A673 (cell line): ENCODE data around the gene BEND3. TPM values are rescaled to one million over a fixed set of nuclear protein-coding genes. Genes with fewer than 3 reads are reported as not detected.

Experiments used
- BruUV-seq: library from RNA; stranded (reverse); fragments of 400-500 nt; replicated peaks from 2 replicates; lab custom pipeline; 2021; lab: Mats Ljungman, UMichigan
- CTCF ChIA-PET: fragments of 300-600 bp; sonication (Branson Sonifier 250); formaldehyde crosslinking; loops from one replicate; lab custom pipeline; 2022; ENCODE audit warnings: antibody characterized with exemption; lab: Charles Lee
- POLR2A ChIA-PET: fragments of 300-600 bp; sonication (Branson Sonifier 250); formaldehyde crosslinking; loops from one replicate; lab custom pipeline; 2022; ENCODE audit warnings: antibody characterized with exemption; ENCODE audit not compliant: low non-redundant PET; lab: Charles Lee
- DNase-seq: peaks from one replicate; pipeline ENCODE4 v3.0.0-alpha.2; 2015; ENCODE audit warnings: low spot score
- H3K27ac ChIP-seq: fragments of 200-600 bp; sonication (generic); 2 replicates; pipeline ENCODE4 v1.5.1; 2016; ENCODE audit warnings: mixed run types, low read depth, mild to moderate bottlenecking, mixed read lengths, antibody characterized with exemption, low read length; ENCODE audit not compliant: poor library complexity, severe bottlenecking
- H3K27me3 ChIP-seq: fragments of 200-600 bp; sonication (generic); replicated peaks from 2 replicates; pipeline ENCODE4 v1.6.1; 2017; ENCODE audit warnings: mixed run types, low read depth, mild to moderate bottlenecking, mixed read lengths, antibody characterized with exemption, low read length; ENCODE audit not compliant: insufficient read depth, poor library complexity
- H3K36me3 ChIP-seq: fragments of 200-600 bp; sonication (generic); 2 replicates; pipeline ENCODE4 v1.6.1; 2016; ENCODE audit warnings: mixed run types, mild to moderate bottlenecking, mixed read lengths, antibody characterized with exemption, low read length; ENCODE audit not compliant: insufficient read depth, poor library complexity, severe bottlenecking
- H3K4me1 ChIP-seq: fragments of 200-600 bp; sonication (generic); 2 replicates; pipeline ENCODE4 v1.6.1; 2017; ENCODE audit warnings: mixed run types, mild to moderate bottlenecking, mixed read lengths, antibody characterized with exemption, low read length; ENCODE audit not compliant: insufficient read depth, poor library complexity, severe bottlenecking
- H3K4me3 ChIP-seq: fragments of 200-600 bp; sonication (generic); 2 replicates; pipeline ENCODE4 v1.5.1; 2016; ENCODE audit warnings: low read depth, mixed run types, mild to moderate bottlenecking, mixed read lengths, low read length; ENCODE audit not compliant: poor library complexity, severe bottlenecking
- H3K9me3 ChIP-seq: fragments of 200-600 bp; sonication (generic); 2 replicates; pipeline ENCODE4 v1.6.1; 2016; ENCODE audit warnings: mixed run types, low read depth, mild to moderate bottlenecking, mixed read lengths, antibody characterized with exemption, low read length; ENCODE audit not compliant: poor library complexity, severe bottlenecking
- CTCF ChIP-seq: fragments of 300-800, 200-600 bp; sonication (generic); conservative IDR thresholded peaks from 2 replicates; pipeline ENCODE4 v1.5.1; 2017; ENCODE audit warnings: low read depth, mild to moderate bottlenecking, antibody characterized with exemption, low read length, moderate library complexity, mixed read lengths
- EZH2 ChIP-seq: fragments of 200-600 bp; sonication (generic); IDR thresholded peaks from 2 replicates; pipeline ENCODE4 v1.6.1; 2017; ENCODE audit warnings: borderline replicate concordance, low read depth, mild to moderate bottlenecking, mixed read lengths, antibody characterized with exemption, low read length; ENCODE audit not compliant: poor library complexity, severe bottlenecking
- intact Hi-C: fragments of 100-400 bp; cut with micrococcal nuclease; formaldehyde crosslinking; loops from one replicate; pipeline ENCODE4 v1.10.0; 2022; ENCODE audit not compliant: unreplicated experiment
- total RNA-seq: library from RNA; stranded (reverse); gene quantifications from 2 replicates; pipeline ENCODE4 v1.2.3, GENCODE V29; 2021

Gene BEND3
- total RNA-seq, 1 experiment from 2014 or later: 10.9 TPM

- no peak for TF ChIP-seq CTCF
- TF ChIP-seq EZH2: no peak
- Histone ChIP-seq H3K4me3 (no peak overlapping the region), H3K27me3 (no peaks in the 10 kb centered on the region), H3K4me1 (no peaks in the 10 kb centered on the region), H3K9me3 (no peaks in the 10 kb centered on the region), H3K36me3 (no peaks in the 10 kb centered on the region), H3K27ac (no peak overlapping the region)
- intact Hi-C loops: no loop called here
- BruUV-seq: no TSS peak
- POLR2A ChIA-PET: no interaction called here
- CTCF ChIA-PET: no interaction called here
- DNase-seq: no peak
Measured at GRCh38 chr6:107125771-107126170, 10.5 kb upstream of the BEND3 start.

GRCh38 chr6:107124934-107125348 is 9.6 kb upstream of the BEND3 start:
- H3K36me3 ChIP-seq: no peaks in the 10 kb centered on the region
- H3K9me3 ChIP-seq: no peaks in the 10 kb centered on the region
- no TSS peak for BruUV-seq
- H3K27ac ChIP-seq: no peak overlapping the region
- intact Hi-C loops: no loop called here
- H3K4me3 ChIP-seq: no peak overlapping the region
- TF ChIP-seq CTCF (no peak), EZH2 (no peak)
- H3K27me3 ChIP-seq: no peaks in the 10 kb centered on the region
- DNase-seq: no peak
- no peaks in the 10 kb centered on the region for H3K4me1 ChIP-seq
- POLR2A ChIA-PET: interaction anchor here (0.5 kb wide), 1 partner anchor 9 kb away, joined by 4 read pairs; no protein-coding TSS in a partner anchor
- CTCF ChIA-PET: no interaction called here

GRCh38 chr6:107123501-107123900 is 8.2 kb upstream of the BEND3 start:
- CTCF ChIA-PET: no interaction called here
- H3K27ac ChIP-seq: no peak overlapping the region
- H3K9me3 ChIP-seq: no peaks in the 10 kb centered on the region
- TF ChIP-seq CTCF (no peak), EZH2 (no peak)
- no peak overlapping the region for H3K4me3 ChIP-seq
- BruUV-seq: no TSS peak
- no peaks in the 10 kb centered on the region for H3K36me3 ChIP-seq
- intact Hi-C loops: no loop called here
- no peaks in the 10 kb centered on the region for H3K27me3 ChIP-seq
- POLR2A ChIA-PET: no interaction called here
- H3K4me1 ChIP-seq: no peaks in the 10 kb centered on the region
- no peak for DNase-seq
